ENCODE data around the gene TNFSF8.

TNFSF8 gene

DNA sequence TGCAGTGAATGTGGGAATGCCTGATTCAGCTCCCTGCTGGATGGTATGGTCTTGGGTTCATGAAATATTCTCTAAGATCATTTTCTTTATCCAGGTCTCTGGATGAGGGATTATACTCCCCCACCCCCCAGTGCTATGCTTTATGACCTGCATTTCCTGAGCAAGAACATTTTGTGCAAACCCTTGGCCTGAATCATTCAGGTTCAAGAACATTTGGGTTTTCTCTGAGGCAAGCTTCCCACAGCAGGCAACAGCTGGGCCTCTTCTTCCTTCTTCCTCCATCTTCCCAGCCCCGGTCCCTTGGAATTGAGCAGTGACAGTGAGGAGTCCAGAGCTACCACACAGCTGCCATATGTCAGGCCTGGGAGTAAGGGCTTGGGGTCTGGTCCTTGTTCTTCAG, 65.9 kb downstream of the TNFSF8 start:
- DNase-seq, result no peak

DNA sequence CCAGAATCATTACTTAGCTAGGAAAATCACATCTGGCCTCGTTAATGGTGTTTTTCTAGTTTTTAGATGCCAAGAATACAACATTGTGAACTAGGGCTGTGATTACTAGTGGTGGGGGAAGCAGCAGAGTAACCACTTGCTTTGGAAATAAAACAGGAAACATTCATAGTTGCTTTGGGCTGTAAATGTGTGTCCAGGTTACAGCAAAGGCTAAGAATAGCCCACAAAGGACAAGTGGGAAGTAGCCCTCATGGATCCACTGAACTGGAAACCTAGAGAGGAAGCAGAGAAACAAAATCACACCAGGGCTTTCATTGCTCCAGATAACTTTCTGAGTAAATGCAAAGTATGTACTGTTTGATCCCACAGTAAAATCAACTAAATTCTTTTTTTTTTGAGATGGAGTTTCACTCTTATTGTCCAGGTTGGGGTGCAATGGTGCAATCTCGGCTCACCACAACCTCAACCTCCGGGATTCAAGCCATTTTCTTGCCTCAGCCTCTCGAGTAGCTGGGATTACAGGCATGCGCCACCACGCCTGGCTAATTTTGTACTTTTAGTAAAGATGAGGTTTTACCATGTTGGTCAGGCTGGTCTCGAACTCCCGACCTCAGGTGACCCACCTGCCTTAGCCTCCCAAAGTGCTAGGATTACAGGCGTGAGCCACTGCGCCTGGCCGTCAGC, 68.3 kb downstream of the TNFSF8 start:
- no peak for DNase-seq

DNA sequence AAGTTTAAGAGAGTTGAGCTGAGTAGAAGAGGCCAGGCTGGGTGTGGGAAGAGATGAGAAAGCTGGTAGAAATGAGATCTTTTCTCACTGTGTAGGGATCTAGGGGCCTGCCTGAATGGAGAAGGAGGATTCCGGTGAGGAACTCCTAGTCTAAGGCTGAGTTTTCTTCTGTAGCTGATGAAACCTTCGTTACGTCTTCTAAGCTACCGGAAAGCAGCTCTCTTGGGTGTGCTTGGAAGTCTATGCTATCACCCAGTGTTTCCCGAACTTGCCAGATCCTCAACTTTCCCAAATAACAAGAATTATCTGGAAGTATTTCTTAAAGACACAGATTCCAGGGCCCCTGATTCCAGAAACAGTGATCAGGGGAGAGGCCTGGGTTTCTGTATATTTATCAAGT, 69.1 kb downstream of the TNFSF8 start:
- DNase-seq, result no peak

DNA sequence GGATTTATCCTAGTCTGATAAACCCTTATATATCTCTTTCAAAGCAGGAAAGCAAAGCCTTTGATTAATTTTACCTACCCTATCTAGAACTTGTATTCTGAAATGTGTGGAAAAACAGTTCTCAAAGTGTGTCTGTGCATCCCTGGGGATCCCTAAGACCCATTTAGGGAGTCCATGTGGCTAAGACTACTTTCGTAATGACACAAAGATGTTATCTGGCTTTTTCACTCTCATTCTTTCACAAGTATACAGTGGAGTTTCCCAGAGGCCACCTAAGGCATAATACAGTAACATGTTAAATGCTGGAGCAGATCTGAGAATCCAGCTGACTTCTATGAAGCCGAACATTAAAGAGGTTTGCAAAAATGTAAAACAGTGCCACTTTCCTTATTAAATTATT, 70.2 kb downstream of the TNFSF8 start:
- DNase-seq, result no peak

DNA sequence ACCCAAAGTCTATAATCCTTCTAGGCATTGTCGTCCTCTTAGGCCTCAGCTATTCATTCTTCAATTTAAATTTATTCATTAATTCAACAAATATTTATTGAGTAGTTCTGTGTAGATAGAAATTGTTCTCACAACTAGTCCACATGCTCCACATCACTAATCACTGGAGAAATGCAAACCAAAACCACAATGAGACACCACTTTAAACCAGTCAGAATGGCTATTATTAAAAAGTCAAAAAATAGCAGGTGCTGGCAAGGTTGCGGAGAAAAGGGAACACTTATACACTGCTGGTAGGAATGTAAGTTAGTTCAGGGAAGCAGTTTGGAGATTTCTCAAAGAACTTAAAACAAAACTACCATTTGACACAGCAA, 73.5 kb downstream of the TNFSF8 start:
- DNase-seq, result no peak

DNA sequence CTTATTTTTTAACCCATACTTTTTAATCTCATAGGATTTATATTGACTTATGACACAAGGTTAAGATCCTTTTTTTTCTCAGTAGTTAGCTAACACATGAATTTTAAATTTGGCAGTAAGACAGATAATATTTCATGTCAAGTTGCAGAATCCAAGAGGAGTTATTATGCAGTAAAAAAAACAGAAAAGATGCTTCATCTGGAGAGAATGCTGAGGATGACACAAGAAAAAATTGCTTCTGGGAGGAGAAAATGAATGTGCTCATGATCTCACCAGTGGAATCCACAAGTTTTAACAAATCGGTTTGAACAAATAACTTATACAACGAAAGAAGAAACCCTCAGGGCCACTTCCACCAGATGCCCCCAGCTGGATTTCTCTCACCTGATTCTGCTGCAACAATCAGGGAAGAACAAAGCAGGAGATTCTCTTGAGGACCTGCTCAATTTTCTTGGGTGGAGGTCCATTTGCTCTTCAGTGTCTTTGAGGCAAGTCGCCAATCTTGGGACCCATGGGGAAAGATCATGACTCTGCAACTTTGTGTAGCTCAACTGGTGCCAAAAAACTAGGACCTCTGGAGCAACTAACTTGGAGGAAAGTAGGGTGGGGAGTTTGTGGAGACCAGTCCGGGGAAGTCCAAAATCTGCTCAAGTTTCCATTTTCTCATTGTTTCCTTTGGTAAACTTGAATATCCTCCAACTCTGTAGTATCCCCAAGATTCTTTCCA, 74.0 kb downstream of the TNFSF8 start:
- no peak for DNase-seq

DNA sequence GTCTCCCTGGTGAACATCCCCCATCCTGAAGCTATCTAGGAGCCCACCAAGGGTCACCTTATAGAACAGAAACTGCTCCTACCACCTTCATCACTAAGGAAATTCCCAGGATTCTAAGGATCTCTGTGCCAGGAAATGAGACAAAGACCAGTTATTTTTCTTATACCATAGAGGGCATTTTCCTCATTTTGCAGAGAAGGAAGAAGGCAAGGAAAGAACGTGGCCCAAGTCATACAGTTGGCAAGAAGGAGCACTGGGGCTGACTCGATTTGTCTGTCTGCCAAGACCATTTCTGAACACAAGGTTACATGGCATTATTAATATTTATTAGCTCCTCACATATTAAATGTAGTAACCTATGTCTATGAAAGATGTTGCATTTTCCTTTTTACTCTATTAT, 74.9 kb downstream of the TNFSF8 start:
- no peak for DNase-seq

DNA sequence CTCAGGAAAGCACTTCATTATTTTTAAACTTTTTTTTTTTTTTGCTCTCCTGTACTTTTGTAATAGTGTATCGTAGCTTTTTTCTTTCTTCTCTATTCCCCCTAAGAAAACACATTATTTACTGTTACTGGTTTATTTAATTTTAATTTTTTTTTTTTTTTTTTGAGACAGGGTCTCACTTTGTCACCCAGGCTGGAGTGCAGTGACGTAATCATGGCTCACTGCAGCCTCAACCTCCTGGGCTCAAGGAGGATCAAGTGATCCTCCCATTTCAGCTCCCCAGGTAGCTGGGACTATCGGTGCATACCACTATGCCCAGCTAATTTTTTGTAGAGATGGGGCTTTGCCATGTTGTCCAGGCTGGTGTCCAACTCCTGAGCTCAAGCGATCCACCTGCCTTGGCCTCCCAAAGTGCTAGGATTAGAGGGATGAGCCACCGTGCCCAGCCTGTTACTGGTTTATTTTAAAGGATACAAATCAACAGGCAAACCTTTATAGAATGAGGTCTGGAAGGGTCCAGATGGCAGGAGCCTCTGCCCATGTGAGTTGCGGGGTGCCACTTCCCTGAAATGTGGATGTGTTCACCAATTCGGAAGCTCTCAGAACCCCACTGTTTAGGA, 75.5 kb downstream of the TNFSF8 start:
- DNase-seq, result no peak

DNA sequence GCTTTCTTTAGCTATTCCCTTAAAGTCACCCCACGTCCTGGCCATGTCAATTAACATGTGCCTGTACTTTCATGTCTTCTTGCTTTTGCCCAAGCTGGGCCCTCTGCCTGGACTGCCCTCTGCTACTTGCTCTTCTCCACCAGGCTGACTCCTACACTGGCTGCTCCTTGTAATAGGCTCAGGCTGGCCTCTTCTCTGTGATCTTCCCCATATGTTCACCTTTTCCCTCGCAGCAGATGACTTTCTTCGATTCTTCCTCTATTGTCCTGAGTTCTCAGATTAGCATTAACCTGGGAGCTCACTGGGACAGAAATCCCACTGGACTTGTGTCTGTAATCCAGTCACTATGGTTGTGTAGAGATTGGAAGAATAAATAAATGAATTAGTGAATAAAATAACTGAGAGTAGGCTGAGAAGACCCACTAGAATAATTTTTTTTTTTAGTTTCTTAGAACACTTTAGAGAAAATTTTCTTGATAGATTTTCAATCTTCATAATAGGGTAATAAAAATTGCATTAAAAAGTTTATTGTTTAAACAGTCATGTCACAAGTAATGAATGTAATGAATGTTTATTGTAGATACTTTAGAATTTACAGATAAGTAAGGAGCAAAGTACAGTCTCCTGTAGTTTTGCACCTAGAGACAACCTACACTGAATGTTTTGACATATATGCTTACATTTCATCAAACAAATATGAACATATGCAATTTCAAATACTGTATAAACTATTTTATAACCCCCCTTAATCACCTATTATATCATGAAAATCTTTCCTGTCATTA, 77.1 kb downstream of the TNFSF8 start:
- no peak for DNase-seq

DNA sequence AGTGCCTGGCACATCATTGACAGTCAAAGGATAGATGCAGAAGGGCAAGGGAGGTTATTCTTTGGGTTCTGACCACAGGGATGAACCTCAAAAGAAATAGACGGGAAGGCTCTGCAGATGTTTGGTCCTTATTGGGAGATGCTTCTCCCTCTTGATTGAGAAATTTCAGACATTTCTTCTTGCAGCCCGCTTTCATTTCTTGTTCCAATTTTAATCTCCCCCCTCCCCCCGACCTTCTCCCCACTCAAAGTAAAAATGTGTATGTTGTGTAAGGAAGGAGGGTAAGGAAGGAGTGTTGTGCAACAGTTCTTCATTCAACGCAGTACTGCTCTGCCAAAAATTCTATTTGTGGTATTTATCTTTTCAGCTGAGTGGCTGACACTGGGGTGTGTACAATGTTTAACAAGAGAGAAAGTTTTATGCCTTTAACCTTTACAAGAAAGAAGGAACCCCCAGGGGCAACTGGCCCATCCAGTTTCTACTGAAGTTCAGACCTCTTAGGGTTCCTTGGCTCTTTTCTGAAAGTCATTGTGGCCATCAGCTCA, 78.3 kb downstream of the TNFSF8 start:
- DNase-seq, result no peak

DNA sequence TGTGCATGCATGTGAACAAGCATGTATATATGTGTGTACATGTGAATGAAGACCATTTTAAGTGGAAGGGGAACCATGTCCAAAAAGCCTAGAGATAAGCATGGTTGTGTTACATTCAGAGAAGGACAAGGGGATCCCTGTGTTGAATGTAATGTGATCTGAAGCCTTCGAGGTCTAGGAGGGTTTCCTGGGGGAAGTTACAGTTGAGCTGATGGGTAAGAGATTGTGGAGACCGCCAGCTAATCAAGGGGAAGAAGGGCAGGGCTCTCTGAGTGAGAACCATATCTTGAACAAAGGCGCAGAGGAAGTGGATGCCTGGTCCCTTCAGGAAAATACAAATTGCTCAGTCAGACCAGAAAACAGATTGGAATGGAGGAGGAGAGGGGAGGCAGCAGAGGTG, 79.1 kb downstream of the TNFSF8 start:
- no peak for DNase-seq

Measured in eye (tissue), 1 donor.